HepG2 (cell line): Measurements from ENCODE around the gene ESR2.

Experiments
- MYC ChIP-seq: sonication (generic); formaldehyde crosslinking; IDR thresholded peaks from 2 replicates; pipeline ENCODE4 v1.9.0; 2021; ENCODE audit warnings: missing genetic modification reagents, borderline replicate concordance
- SP1 ChIP-seq, 2 experiments: fragments of 450-650 bp in 1 of 2; sonication (generic) in 1 of 2; formaldehyde crosslinking in 1 of 2; IDR thresholded peaks; 2 replicates each; pipeline versions ENCODE4 v1.4.0 to v1.6.1; 2016 to 2020; ENCODE audit warnings: missing genetic modification reagents in 1 of 2
- ZNF235 ChIP-seq: sonication (generic); formaldehyde crosslinking; IDR thresholded peaks from 2 replicates; pipeline ENCODE4 v1.8.1; 2023; ENCODE audit warnings: mild to moderate bottlenecking, missing genetic modification reagents, borderline replicate concordance
- TF ChIP-seq, protein P1 (sequence below): sonication (generic); formaldehyde crosslinking; IDR thresholded peaks from 2 replicates; pipeline ENCODE4 v1.5.0; 2020; ENCODE audit warnings: mild to moderate bottlenecking, missing genetic modification reagents
- TF ChIP-seq, protein P2 (sequence below): sonication (generic); formaldehyde crosslinking; IDR thresholded peaks from 2 replicates; pipeline ENCODE4 v1.8.1; 2022; ENCODE audit warnings: mild to moderate bottlenecking, missing genetic modification reagents

DNA sequence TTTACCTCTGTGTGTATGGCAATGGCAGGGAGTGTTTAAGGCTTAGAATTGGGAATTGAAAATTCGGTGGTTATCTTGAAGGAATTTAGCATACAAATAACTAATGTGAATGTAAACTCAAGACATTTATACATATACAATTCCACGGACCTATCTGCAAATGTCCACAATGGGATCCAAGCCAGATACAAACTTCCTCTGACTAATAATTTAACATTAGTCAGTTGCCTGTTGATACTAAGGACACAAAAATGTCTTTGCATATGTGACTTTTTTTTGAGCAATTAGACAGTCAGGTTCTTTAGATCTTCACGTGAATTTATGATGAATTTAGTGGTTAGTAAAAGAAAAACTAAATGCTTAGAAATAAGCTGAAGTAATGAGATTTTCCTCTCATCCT, 40.5 kb downstream of the ESR2 start:
- TF ChIP-seq MYC (CRISPR knock-in tag) (no peak), SP1 (IDR thresholded peaks at IDR 0.05) (no peak), SP1 (CRISPR knock-in tag; IDR thresholded peaks at IDR 0.05) (no peak), ZNF235 (no peak)
- TF ChIP-seq, protein P1, sequence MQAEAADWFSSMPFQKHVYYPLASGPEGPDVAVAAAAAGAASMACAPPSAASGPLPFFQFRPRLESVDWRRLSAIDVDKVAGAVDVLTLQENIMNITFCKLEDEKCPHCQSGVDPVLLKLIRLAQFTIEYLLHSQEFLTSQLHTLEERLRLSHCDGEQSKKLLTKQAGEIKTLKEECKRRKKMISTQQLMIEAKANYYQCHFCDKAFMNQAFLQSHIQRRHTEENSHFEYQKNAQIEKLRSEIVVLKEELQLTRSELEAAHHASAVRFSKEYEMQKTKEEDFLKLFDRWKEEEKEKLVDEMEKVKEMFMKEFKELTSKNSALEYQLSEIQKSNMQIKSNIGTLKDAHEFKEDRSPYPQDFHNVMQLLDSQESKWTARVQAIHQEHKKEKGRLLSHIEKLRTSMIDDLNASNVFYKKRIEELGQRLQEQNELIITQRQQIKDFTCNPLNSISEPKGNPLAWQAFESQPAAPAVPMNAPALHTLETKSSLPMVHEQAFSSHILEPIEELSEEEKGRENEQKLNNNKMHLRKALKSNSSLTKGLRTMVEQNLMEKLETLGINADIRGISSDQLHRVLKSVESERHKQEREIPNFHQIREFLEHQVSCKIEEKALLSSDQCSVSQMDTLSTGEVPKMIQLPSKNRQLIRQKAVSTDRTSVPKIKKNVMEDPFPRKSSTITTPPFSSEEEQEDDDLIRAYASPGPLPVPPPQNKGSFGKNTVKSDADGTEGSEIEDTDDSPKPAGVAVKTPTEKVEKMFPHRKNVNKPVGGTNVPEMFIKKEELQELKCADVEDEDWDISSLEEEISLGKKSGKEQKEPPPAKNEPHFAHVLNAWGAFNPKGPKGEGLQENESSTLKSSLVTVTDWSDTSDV (CRISPR knock-in tag): no peak
- TF ChIP-seq, protein P2, sequence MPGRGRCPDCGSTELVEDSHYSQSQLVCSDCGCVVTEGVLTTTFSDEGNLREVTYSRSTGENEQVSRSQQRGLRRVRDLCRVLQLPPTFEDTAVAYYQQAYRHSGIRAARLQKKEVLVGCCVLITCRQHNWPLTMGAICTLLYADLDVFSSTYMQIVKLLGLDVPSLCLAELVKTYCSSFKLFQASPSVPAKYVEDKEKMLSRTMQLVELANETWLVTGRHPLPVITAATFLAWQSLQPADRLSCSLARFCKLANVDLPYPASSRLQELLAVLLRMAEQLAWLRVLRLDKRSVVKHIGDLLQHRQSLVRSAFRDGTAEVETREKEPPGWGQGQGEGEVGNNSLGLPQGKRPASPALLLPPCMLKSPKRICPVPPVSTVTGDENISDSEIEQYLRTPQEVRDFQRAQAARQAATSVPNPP (CRISPR knock-in tag): no peak
